ENCODE data around the gene KPTN.
"Not testable (repeated sequence)": the region's sequence is repeated elsewhere in the genome, so short reads cannot be mapped to it uniquely, and the experiment has no call there.

KPTN gene

GRCh38 chr19:47490847-47491246 lies 6.8 kb upstream of the KPTN start:
- no peak for DNase-seq

GRCh38 chr19:47490031-47490430 lies 6.0 kb upstream of the KPTN start:
- no peak for DNase-seq

- DNase-seq: no peak
These were observed 5.3 kb upstream of the KPTN start for GRCh38 chr19:47489072-47489914.

GRCh38 chr19:47487551-47488515 lies 3.8 kb upstream of the KPTN start:
- no peak for DNase-seq

GRCh38 chr19:47486900-47487299 lies 2.9 kb upstream of the KPTN start:
- DNase-seq: no peak

- DNase-seq: not testable (repeated sequence)
These were observed 2.2 kb upstream of the KPTN start for GRCh38 chr19:47486220-47486619.

GRCh38 chr19:47485210-47485609 lies 1.2 kb upstream of the KPTN start:
- DNase-seq: no peak

GRCh38 chr19:47483200-47483599 lies 819 bp downstream of the KPTN start:
- DNase-seq: no peak

GRCh38 chr19:47481460-47482052 lies 2.5 kb downstream of the KPTN start:
- DNase-seq: no peak

GRCh38 chr19:47480658-47481057 lies 3.4 kb downstream of the KPTN start:
- DNase-seq: no peak

- DNase-seq: no peak
These were observed 4.1 kb downstream of the KPTN start for GRCh38 chr19:47479701-47480503.

GRCh38 chr19:47476438-47476972 lies 7.5 kb downstream of the KPTN start:
- DNase-seq: no peak

GRCh38 chr19:47475465-47475864 lies 8.6 kb downstream of the KPTN start:
- no peak for DNase-seq

GRCh38 chr19:47473336-47473735 lies 10.7 kb downstream of the KPTN start:
- no peak for DNase-seq

- peak; percentile 36 to 38 for DNase-seq
These were observed 12.1 kb downstream of the KPTN start, which contains the start of gene SLC8A2 for GRCh38 chr19:47471733-47472457. Gene SLC8A2 (minus strand): TSS chr19:47471893. CDS start chr19:47466403, 5,490 bp downstream.

- DNase-seq: no peak
These were observed 12.7 kb downstream of the KPTN start for GRCh38 chr19:47471381-47471732.

GRCh38 chr19:47470447-47471195 lies 13.4 kb downstream of the KPTN start:
- no peak for DNase-seq

- DNase-seq: no peak
These were observed 14.3 kb downstream of the KPTN start for GRCh38 chr19:47469719-47470118.

GRCh38 chr19:47469363-47469700 lies 14.7 kb downstream of the KPTN start:
- no peak for DNase-seq

GRCh38 chr19:47467914-47468313 lies 16.1 kb downstream of the KPTN start:
- DNase-seq: no peak

GRCh38 chr19:47465957-47466356 lies 18.1 kb downstream of the KPTN start:
- DNase-seq: no peak
